Activated B cell treated with CpG ODN at 0.5 μM for 24 hours (primary cell): ENCODE results near the gene CAMTA2. TPM values are rescaled to one million over a fixed set of nuclear protein-coding genes. Genes with fewer than 3 reads are reported as not detected.

ENCODE experiments used
- ATAC-seq: fragments of 200-7000 bp; cut with Tn5 transposase; one replicate; pipeline ENCODE4 v1.10.0; 2021; ENCODE audit warnings: low read depth, mild to moderate bottlenecking, moderate library complexity
- CTCF ChIA-PET: fragments of 350-600 bp; sonication (Branson Sonifier 250); formaldehyde crosslinking; loops from one replicate; lab custom pipeline; 2021; ENCODE audit warnings: antibody characterized with exemption; lab: Charles Lee
- POLR2A ChIA-PET: fragments of 350-600 bp; sonication (Branson Sonifier 250); formaldehyde crosslinking; loops from one replicate; lab custom pipeline; 2021; ENCODE audit warnings: antibody characterized with exemption; lab: Charles Lee
- DNase-seq: peaks from one replicate; pipeline ENCODE4 v3.0.0; 2022
- H3K27ac Mint-ChIP-seq: one replicate; pipeline ENCODE4 v1.8.0; 2020; ENCODE audit warnings: mixed read lengths
- H3K27me3 Mint-ChIP-seq: one replicate; pipeline ENCODE4 v1.8.0; 2021; ENCODE audit warnings: mixed read lengths
- H3K36me3 Mint-ChIP-seq: one replicate; pipeline ENCODE4 v1.8.0; 2021; ENCODE audit warnings: low read depth, mixed read lengths
- H3K4me1 Mint-ChIP-seq: one replicate; pipeline ENCODE4 v1.8.0; 2021; ENCODE audit warnings: mixed read lengths
- H3K4me3 Mint-ChIP-seq: one replicate; pipeline ENCODE4 v1.8.0; 2020; ENCODE audit warnings: mild to moderate bottlenecking, mixed read lengths
- H3K9me3 Mint-ChIP-seq: one replicate; pipeline ENCODE4 v1.8.0; 2020; ENCODE audit warnings: mixed read lengths
- intact Hi-C: fragments of 100-400 bp; cut with micrococcal nuclease; formaldehyde crosslinking; loops from one replicate; pipeline ENCODE4 v1.15.1; 2024
- total RNA-seq: library from RNA; stranded (reverse); gene quantifications from 2 replicates; pipeline ENCODE4 v1.2.3, GENCODE V29; 2022
- TF ChIP-seq, protein P1 (sequence below): fragments of 200-600 bp; IDR thresholded peaks from one replicate; pipeline ENCODE4 v1.8.0; 2022; ENCODE audit warnings: antibody characterized with exemption, mild to moderate bottlenecking

Gene CAMTA2
- total RNA-seq, 1 donor from 2014 or later, result 57.9 TPM

DNA sequence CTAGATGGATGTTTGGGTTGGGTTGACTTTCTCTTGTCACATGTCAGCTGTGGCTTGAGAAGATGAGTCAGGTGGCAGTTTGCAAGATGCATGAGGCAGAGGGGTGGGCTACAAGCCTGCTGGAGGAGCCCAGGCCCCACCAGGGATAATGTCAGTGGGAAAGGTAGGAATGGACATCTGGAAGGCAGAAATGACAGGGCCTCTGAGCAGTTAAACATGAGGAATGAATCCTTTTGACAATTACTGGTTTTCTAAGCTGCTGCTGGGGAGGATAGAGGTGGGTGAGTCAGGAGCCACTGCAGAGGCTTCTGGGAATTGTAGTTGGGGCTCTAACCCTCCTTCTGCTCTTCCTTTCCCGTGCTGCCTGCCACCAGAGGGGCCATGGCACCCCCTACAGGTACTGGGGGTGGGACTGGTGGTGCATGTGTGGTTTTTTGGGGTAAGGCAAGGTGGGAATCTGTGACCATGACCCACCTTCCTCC lies 32.0 kb upstream of the CAMTA2 start:
- no peaks in the 10 kb centered on the region for H3K9me3 Mint-ChIP-seq
- H3K36me3 Mint-ChIP-seq, result peaks cover 53% of the 10 kb centered on the region
- intact Hi-C loops, result loop anchor here (1.0 kb wide), 3 partner anchors 12 to 110 kb away; partner anchors contain the start of gene CAMTA2
- H3K4me1 Mint-ChIP-seq, result peaks cover 28% of the 10 kb centered on the region
- ChIA-PET POLR2A (interaction anchor here (0.5 to 1.3 kb wide), 9 partner anchors 21 to 110 kb away, joined by 3 to 9 read pairs (median 5); partner anchors contain the start of genes INCA1, KIF1C, RNF167 and SLC25A11), CTCF (interaction anchor here (0.6 to 2.4 kb wide), 5 partner anchors 11 to 110 kb away, joined by 3 to 18 read pairs (median 3); no protein-coding TSS in a partner anchor)
- DNase-seq, result peak; percentile 31
- H3K27ac Mint-ChIP-seq, result peak overlapping the region; percentile 32
- TF ChIP-seq, protein P1, sequence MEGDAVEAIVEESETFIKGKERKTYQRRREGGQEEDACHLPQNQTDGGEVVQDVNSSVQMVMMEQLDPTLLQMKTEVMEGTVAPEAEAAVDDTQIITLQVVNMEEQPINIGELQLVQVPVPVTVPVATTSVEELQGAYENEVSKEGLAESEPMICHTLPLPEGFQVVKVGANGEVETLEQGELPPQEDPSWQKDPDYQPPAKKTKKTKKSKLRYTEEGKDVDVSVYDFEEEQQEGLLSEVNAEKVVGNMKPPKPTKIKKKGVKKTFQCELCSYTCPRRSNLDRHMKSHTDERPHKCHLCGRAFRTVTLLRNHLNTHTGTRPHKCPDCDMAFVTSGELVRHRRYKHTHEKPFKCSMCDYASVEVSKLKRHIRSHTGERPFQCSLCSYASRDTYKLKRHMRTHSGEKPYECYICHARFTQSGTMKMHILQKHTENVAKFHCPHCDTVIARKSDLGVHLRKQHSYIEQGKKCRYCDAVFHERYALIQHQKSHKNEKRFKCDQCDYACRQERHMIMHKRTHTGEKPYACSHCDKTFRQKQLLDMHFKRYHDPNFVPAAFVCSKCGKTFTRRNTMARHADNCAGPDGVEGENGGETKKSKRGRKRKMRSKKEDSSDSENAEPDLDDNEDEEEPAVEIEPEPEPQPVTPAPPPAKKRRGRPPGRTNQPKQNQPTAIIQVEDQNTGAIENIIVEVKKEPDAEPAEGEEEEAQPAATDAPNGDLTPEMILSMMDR, result no peak
- ATAC-seq, result peak; percentile 49
- no peak overlapping the region for H3K4me3 Mint-ChIP-seq
- H3K27me3 Mint-ChIP-seq, result no peaks in the 10 kb centered on the region

DNA sequence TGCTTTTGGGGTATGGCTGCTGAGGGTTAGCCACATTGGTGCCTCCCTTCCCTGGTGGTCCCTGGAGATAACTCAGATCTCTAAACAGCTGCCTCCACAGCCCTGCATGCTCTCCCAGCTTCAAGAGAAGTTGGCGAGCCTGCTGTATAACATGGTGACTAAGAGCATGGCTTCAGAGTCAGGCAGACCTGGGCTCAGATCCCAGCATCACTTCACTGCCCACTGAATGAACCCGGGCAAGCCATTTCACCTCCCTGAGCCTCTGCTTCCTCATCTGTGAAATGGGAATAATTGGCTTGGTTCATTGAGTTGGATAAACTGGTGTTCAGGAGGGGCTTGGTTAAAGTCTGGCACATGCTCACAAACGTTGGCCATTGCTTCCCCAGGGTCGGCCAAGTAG lies 26.9 kb upstream of the CAMTA2 start:
- CTCF ChIA-PET, result no interaction called here
- Mint-ChIP-seq H3K4me1 (peaks cover 24% of the 10 kb centered on the region), H3K36me3 (peaks cover 44% of the 10 kb centered on the region), H3K27ac (no peak overlapping the region), H3K27me3 (peaks cover 2% of the 10 kb centered on the region), H3K9me3 (no peaks in the 10 kb centered on the region), H3K4me3 (no peak overlapping the region)
- intact Hi-C loops, result no loop called here
- POLR2A ChIA-PET, result no interaction called here
- no peak for DNase-seq
- TF ChIP-seq, protein P1, result no peak
- ATAC-seq, result no peak

DNA sequence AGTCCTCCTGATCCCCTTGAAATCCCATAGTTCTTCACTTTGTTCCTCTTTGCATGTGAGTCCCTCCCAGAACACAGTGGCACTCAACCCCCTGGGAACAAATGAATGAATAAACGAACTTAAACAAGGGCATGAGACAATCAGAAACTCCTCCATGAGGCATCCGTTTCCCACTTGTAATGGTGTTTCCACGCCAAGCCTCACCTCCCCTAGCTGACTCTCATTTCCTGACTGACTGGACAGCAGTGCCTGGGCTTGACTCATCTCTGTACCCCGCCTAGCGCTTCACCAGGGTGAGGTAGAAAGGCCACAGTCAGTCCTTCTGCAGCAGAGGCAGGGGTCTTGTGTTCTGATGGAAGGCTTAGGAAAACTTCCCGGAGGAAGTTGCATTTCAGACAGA lies 24.5 kb upstream of the CAMTA2 start:
- ATAC-seq, result no peak
- DNase-seq, result no peak
- peaks cover 57% of the 10 kb centered on the region for H3K36me3 Mint-ChIP-seq
- TF ChIP-seq, protein P1, result no peak
- ChIA-PET POLR2A (no interaction called here), CTCF (no interaction called here)
- H3K27me3 Mint-ChIP-seq, result peaks cover 2% of the 10 kb centered on the region
- H3K9me3 Mint-ChIP-seq, result no peaks in the 10 kb centered on the region
- H3K27ac Mint-ChIP-seq, result no peak overlapping the region
- H3K4me1 Mint-ChIP-seq, result peaks cover 11% of the 10 kb centered on the region
- intact Hi-C loops, result no loop called here
- H3K4me3 Mint-ChIP-seq, result no peak overlapping the region

DNA sequence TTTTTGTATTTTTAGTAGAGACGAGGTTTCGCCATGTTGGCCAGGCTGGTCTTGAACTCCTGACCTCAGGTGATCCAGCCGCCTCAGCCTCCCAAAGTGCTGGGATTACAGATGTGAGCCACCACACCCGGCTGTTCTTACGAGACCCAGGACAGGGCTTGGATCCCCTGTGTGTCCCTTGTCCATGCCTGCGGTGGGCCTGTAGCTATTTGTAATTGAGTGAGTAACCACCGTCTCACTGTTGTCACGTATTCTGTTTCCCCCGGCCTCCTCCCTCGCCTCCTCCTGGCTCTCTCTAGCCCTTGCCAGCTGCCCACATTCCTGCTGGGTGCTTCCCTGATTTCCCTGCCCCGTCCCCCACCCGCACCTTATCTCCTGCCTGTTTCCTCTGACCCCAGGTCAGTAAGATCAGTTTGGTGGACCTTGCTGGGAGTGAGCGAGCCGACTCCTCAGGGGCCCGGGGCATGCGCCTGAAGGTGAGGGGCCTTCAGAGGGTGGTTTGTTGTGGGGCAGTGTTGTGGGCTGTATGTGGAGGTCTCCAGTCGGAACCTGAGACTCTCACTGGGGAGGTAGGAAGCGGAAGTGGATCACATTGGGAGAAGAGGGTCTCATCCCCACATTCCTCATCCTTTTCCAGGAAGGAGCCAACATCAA lies 15.9 kb upstream of the CAMTA2 start:
- Mint-ChIP-seq H3K4me1 (peaks cover 16% of the 10 kb centered on the region), H3K36me3 (peaks cover 77% of the 10 kb centered on the region), H3K4me3 (no peak overlapping the region), H3K27ac (no peak overlapping the region), H3K9me3 (no peaks in the 10 kb centered on the region), H3K27me3 (no peaks in the 10 kb centered on the region)
- intact Hi-C loops, result no loop called here
- TF ChIP-seq, protein P1, result no peak
- DNase-seq (no peak), ATAC-seq (no peak)
- ChIA-PET POLR2A (no interaction called here), CTCF (no interaction called here)

DNA sequence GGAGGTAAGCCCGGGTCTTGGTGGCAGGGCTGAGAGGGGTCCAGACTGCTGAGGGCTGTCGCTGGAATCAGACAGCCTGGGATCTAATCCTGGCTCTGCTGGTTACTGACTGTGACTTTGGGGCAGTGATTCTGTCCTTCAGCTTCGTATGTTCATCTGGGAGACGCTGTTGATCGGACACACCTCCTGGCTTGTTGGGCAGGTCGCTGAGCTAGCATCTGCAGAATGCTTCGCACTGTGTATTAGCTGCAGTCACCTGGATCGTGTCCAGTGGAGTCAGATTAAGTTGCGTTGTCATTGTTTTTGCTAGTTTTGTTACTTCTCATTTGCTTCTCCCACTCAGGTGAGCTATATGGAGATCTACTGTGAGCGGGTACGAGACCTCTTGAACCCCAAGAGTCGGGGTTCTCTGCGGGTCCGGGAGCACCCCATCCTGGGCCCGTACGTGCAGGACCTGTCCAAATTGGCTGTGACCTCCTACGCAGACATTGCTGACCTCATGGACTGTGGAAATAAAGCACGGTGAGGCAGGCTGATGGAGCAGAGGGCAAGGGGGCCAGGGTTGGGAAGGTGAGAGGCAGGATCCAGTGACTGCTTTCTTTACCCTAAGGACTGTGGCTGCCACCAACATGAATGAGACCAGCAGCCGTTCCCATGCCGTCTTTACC lies 14.8 kb upstream of the CAMTA2 start:
- Mint-ChIP-seq H3K4me3 (no peak overlapping the region), H3K27me3 (no peaks in the 10 kb centered on the region), H3K36me3 (peaks cover 66% of the 10 kb centered on the region), H3K27ac (no peak overlapping the region), H3K9me3 (no peaks in the 10 kb centered on the region), H3K4me1 (peaks cover 17% of the 10 kb centered on the region)
- ATAC-seq (no peak), DNase-seq (no peak)
- intact Hi-C loops, result no loop called here
- TF ChIP-seq, protein P1, result no peak
- ChIA-PET CTCF (no interaction called here), POLR2A (interaction anchor here (0.6 to 1.1 kb wide), 2 partner anchors 38 to 55 kb away, joined by 3 read pairs; no protein-coding TSS in a partner anchor)
